SH-SY5Y (cell line): ENCODE data around the gene DOCK2.

ENCODE experiments used
- GATA2 ChIP-seq: IDR thresholded peaks from 2 replicates; pipeline ENCODE4 v1.6.1; 2011; ENCODE audit warnings: mild to moderate bottlenecking, low read depth, low read length
- GATA3 ChIP-seq: IDR thresholded peaks from 2 replicates; pipeline ENCODE4 v1.6.1; 2011; ENCODE audit warnings: low read depth, mild to moderate bottlenecking, low read length, moderate library complexity

DNA sequence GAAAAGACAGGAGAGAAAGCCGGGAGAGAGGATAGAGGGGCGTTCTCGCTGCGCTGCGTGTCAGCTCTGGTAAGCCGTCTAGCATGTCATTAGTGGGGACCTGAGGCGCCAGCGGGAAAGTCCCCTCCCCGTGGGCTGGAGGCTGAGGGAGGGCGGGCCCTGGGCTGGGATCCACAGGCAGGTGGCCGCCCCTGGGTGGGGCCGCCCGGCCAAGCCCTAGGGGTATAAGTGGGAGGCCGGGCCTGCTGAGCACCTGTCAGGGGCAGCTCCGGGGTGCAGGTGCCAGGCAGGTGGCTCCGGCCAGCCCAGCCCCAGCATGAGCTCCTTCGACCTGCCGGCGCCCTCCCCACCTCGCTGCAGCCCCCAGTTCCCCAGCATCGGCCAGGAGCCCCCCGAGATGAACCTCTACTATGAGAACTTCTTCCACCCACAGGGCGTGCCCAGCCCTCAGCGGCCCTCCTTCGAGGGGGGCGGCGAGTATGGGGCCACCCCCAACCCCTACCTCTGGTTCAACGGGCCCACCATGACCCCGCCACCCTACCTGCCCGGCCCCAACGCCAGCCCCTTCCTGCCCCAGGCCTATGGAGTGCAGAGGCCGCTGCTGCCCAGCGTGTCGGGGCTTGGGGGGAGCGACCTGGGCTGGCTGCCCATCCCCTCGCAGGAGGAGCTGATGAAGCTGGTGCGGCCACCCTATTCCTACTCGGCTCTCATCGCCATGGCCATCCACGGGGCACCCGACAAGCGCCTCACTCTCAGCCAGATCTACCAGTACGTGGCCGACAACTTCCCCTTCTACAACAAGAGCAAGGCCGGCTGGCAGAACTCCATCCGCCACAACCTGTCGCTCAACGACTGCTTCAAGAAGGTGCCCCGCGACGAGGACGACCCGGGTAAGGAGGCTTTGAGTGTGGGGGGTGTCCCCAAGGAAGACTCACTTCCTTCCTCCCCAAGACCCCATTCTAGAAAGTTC, 468.9 kb downstream of the DOCK2 start, which contains the start of gene FOXI1:
- TF ChIP-seq GATA2 (no peak), GATA3 (no peak)
